ENCODE results near the gene LRCH1.

Gene LRCH1

DNA sequence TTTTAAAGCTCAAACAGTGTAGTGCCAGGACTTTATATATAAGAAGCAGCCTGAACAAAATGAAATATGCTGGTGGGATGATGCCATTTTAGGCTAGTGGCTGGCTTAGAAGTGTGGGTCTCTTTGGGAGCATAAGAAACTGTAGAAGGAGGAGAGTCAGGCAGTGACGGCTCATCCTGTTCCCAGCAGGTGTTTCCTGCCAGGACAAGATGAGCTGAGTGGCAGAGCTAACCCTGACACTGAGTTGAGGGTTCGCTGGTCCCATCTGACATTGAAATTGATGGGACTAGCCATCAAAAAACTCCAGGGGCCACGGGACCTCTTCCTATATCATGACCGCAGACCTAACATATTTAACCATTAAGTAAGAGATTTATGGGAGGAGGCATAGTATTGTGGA is 192.7 kb downstream of the LRCH1 start:
- TF ChIP-seq LEF1 (IDR thresholded peaks at IDR 0.05; ENCODE audit: borderline replicate concordance), result no peak
- no peak for TF ChIP-seq NFRKB (IDR thresholded peaks at IDR 0.05)
- no peak for TF ChIP-seq ZNF384 (IDR thresholded peaks at IDR 0.05)
- TF ChIP-seq ARNT (IDR thresholded peaks at IDR 0.05), result no peak
- TF ChIP-seq SP1 (IDR thresholded peaks at IDR 0.05), result no peak
- TF ChIP-seq TARDBP (IDR thresholded peaks at IDR 0.05), result no peak
- ChIA-PET CTCF (no interaction called here), POLR2A (no interaction called here)
- DNase-seq (ENCODE audit: extremely low spot score), result no peak

DNA sequence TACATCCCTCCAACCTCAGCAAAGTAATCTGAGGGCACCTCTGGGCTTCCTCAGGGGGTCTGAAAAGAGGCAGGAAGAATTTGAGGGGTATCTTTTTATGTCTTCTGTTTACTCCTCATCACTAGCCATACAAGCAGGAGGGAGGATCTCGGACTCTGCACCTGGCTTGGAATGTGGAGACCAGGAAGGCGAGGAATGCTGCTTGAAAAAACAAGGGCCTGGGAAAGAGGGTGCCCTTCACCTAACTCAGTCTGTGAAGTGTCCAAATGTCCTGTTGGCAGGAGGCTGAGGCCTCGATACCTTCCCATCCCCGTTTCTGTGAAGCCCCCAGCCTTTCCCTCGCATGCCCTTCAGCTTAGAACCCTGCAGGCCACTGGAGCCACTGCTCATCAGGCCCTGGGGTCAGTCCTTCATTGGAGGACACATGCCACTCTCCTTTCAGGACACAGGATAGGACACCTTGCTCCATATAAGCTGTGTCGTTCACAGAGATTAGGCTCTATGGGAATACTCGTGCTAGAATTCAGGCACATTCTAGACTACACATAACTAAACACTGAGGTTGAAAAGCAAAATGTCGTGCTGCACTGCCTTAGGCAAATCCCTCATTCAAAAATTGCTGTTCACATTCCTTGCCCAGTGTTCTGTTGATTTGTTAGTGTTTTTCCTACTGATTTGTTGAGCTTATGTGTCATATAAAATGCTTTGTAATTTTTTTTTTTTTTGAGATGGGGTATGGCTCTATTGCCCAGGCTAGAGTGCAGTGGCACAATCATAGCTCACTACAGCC is 194.3 kb downstream of the LRCH1 start:
- ChIA-PET CTCF (no interaction called here), POLR2A (no interaction called here)

DNA sequence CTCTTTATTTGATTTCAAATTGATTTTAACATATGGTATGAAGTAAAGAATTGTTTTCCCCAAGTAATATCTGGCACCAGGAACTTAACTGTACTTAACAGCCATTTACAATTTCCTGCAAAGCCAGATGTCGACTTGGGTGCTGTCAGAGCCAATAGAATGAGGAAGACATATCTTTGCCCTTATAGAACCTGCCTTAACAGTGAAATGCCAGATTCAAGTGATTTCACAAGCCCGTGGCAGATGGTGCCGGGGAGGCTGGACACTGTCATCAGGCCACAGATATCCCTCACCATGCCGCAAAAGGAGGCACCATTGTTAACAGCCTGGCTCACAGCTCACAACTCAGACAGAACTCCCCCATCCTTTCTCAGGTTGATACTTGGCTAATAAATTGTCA is 195.3 kb downstream of the LRCH1 start:
- DNase-seq (ENCODE audit: extremely low spot score), result no peak
- CTCF ChIA-PET, result no interaction called here
- TF ChIP-seq, protein P1, sequence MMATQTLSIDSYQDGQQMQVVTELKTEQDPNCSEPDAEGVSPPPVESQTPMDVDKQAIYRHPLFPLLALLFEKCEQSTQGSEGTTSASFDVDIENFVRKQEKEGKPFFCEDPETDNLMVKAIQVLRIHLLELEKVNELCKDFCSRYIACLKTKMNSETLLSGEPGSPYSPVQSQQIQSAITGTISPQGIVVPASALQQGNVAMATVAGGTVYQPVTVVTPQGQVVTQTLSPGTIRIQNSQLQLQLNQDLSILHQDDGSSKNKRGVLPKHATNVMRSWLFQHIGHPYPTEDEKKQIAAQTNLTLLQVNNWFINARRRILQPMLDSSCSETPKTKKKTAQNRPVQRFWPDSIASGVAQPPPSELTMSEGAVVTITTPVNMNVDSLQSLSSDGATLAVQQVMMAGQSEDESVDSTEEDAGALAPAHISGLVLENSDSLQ (IDR thresholded peaks at IDR 0.05), result no peak
- TF ChIP-seq SUZ12 (IDR thresholded peaks at IDR 0.05) (no peak), L3MBTL2 (conservative IDR thresholded peaks at IDR 0.05) (no peak), ZNF384 (IDR thresholded peaks at IDR 0.05) (no peak), FOXM1 (IDR thresholded peaks at IDR 0.05; ENCODE audit: borderline replicate concordance) (no peak), FOXK2 (IDR thresholded peaks at IDR 0.05) (no peak), HDGF (IDR thresholded peaks at IDR 0.05; ENCODE audit: borderline replicate concordance) (no peak), BHLHE40 (IDR thresholded peaks at IDR 0.05; ENCODE audit: borderline replicate concordance) (no peak), NFRKB (IDR thresholded peaks at IDR 0.05) (no peak), TARDBP (IDR thresholded peaks at IDR 0.05) (no peak), CTBP1 (IDR thresholded peaks at IDR 0.05; ENCODE audit: borderline replicate concordance) (no peak), ARNT (IDR thresholded peaks at IDR 0.05) (no peak), LEF1 (IDR thresholded peaks at IDR 0.05; ENCODE audit: borderline replicate concordance) (no peak), SP1 (IDR thresholded peaks at IDR 0.05) (no peak)
- POLR2A ChIA-PET, result no interaction called here

More for the DNA sequence above, 194.3 kb downstream of the LRCH1 start:
- TF ChIP-seq CTBP1 (IDR thresholded peaks at IDR 0.05; ENCODE audit: borderline replicate concordance) (no peak), ELF4 (IDR thresholded peaks at IDR 0.05) (no peak), TARDBP (IDR thresholded peaks at IDR 0.05) (no peak), SUZ12 (IDR thresholded peaks at IDR 0.05) (no peak), ZNF384 (IDR thresholded peaks at IDR 0.05) (no peak), L3MBTL2 (conservative IDR thresholded peaks at IDR 0.05) (no peak), NFRKB (IDR thresholded peaks at IDR 0.05) (no peak), FOXM1 (IDR thresholded peaks at IDR 0.05; ENCODE audit: borderline replicate concordance) (no peak), LEF1 (IDR thresholded peaks at IDR 0.05; ENCODE audit: borderline replicate concordance) (no peak), BHLHE40 (IDR thresholded peaks at IDR 0.05; ENCODE audit: borderline replicate concordance) (no peak), FOXK2 (IDR thresholded peaks at IDR 0.05) (no peak), ARNT (IDR thresholded peaks at IDR 0.05) (no peak), SP1 (IDR thresholded peaks at IDR 0.05) (no peak), FOXA1 (IDR thresholded peaks at IDR 0.05) (no peak), HDGF (IDR thresholded peaks at IDR 0.05; ENCODE audit: borderline replicate concordance) (no peak)
- TF ChIP-seq, protein P1 (IDR thresholded peaks at IDR 0.05), result no peak
- no peak for DNase-seq (ENCODE audit: extremely low spot score)

DNA sequence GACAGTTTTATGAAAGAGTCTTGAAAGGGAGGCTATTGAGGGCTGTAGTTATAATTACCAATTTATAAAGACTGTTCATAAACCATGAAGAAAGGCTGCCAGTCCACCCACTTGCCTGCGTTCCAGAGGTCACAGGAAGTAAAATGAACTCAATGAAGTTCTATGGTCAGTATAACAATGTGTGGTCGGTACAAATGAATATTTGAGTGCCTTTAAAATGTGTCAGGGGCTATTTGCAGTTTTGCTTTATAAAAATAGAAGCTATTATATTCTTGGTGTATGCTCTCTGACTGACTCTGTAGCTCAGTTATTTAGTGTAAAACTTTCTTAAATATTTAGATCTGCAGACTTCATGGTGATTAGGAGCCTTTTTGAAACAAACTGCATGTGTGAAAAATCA is 197.0 kb downstream of the LRCH1 start:
- ChIA-PET CTCF (no interaction called here), POLR2A (no interaction called here)
- no peak for DNase-seq (ENCODE audit: extremely low spot score)
- TF ChIP-seq FOXA1 (IDR thresholded peaks at IDR 0.05) (no peak), ZNF384 (IDR thresholded peaks at IDR 0.05) (no peak)

DNA sequence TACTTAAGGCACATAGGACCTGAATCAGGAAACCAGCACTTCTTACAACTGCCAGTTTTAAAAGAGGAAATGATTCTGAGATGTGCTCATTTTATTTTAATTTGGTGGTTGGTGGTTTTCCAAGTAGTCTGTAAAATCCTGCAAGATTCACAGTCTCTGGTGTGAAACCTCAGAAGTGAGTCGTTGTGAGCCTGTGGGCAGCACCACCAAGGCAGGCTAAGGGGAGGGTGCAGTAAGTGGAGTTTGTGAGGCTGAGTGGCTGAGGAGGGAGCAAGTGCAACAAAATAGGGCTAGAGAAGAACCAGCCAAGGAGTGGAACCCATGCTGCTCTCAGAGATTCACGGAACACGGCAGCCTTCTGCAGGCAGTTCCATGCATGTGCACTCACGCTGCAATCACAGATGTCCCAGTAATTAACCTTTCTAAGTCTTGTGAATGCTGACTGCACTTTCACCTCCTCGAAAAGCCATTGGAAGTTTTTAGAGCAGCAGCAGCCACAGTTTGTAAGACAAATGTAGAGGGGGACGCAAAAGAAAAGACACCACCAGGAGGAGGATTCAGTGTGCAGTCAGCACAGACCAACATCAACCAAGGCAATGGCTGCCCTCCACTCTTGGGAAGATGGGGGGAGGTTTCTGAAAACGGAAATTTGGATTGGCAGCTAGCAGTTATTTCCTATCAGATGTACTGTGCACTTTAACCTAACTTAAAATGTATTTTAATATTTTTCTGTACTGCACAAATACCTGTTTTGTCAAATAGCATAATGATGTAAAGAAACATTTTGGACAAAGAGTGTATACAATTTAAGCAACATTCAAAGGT is 199.1 kb downstream of the LRCH1 start:
- POLR2A ChIA-PET, result no interaction called here
- TF ChIP-seq NFRKB (IDR thresholded peaks at IDR 0.05), result no peak
- TF ChIP-seq ZNF384 (IDR thresholded peaks at IDR 0.05), result no peak
- no peak for TF ChIP-seq BHLHE40 (IDR thresholded peaks at IDR 0.05; ENCODE audit: borderline replicate concordance)
- no peak for TF ChIP-seq FOXK2 (IDR thresholded peaks at IDR 0.05)
- TF ChIP-seq, protein P1 (IDR thresholded peaks at IDR 0.05), result no peak
- TF ChIP-seq LEF1 (IDR thresholded peaks at IDR 0.05; ENCODE audit: borderline replicate concordance), result no peak
- TF ChIP-seq ARNT (IDR thresholded peaks at IDR 0.05), result no peak
- no peak for TF ChIP-seq FOXM1 (IDR thresholded peaks at IDR 0.05; ENCODE audit: borderline replicate concordance)
- no peak for TF ChIP-seq FOXA1 (IDR thresholded peaks at IDR 0.05)
- TF ChIP-seq HDGF (IDR thresholded peaks at IDR 0.05; ENCODE audit: borderline replicate concordance), result no peak
- no peak for DNase-seq (ENCODE audit: extremely low spot score)
- CTCF ChIA-PET, result no interaction called here

DNA sequence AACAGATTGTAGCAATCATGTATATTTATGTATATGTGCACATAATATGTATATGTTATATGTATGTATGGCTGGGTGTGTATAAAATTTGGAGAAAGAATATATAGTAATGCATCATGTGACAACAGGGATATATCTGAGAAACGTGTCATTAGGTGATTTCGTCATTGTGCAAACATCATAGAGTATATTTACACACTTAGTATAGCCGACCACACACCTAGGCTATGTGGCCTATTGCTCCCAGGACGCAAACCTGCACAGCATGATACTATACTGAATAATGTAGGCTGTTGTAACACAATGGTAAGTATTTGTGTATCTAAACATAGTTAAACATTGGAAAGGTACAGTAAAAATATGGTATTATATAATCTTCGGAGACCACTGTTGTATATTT is 200.2 kb downstream of the LRCH1 start:
- TF ChIP-seq FOXA1 (IDR thresholded peaks at IDR 0.05) (no peak), HDGF (IDR thresholded peaks at IDR 0.05; ENCODE audit: borderline replicate concordance) (no peak), SP1 (IDR thresholded peaks at IDR 0.05) (no peak), FOXM1 (IDR thresholded peaks at IDR 0.05; ENCODE audit: borderline replicate concordance) (no peak), TARDBP (IDR thresholded peaks at IDR 0.05) (no peak), L3MBTL2 (conservative IDR thresholded peaks at IDR 0.05) (no peak), ELF4 (IDR thresholded peaks at IDR 0.05) (no peak), ZNF384 (IDR thresholded peaks at IDR 0.05) (no peak), BHLHE40 (IDR thresholded peaks at IDR 0.05; ENCODE audit: borderline replicate concordance) (no peak), FOXK2 (IDR thresholded peaks at IDR 0.05) (no peak), SUZ12 (IDR thresholded peaks at IDR 0.05) (no peak), ARNT (IDR thresholded peaks at IDR 0.05) (no peak), LEF1 (IDR thresholded peaks at IDR 0.05; ENCODE audit: borderline replicate concordance) (no peak), CTBP1 (IDR thresholded peaks at IDR 0.05; ENCODE audit: borderline replicate concordance) (no peak), NFRKB (IDR thresholded peaks at IDR 0.05) (no peak)
- TF ChIP-seq, protein P1 (IDR thresholded peaks at IDR 0.05), result no peak
- DNase-seq (ENCODE audit: extremely low spot score), result no peak
- ChIA-PET POLR2A (no interaction called here), CTCF (no interaction called here)

Measured in HEK293T (cell line).